Uterus (tissue), 4 donors: Measurements from ENCODE around the gene SHISA4. TPM values are rescaled to one million over a fixed set of nuclear protein-coding genes. Genes with fewer than 3 reads are reported as not detected.

ENCODE experiments used
- DNase-seq, 2 donors: peaks; one replicate each; pipeline ENCODE4 v3.0.0-alpha.2; 2019 to 2020
- H3K27ac ChIP-seq, 2 donors: fragments of 200-600 bp; sonication (generic); 1 replicate in 1 of 2; 2 replicates in 1 of 2; pipeline ENCODE4 v1.5.1; 2016 to 2018
- H3K27me3 ChIP-seq, 2 donors: fragments of 200-600 bp; sonication (generic); one replicate each; pipeline ENCODE4 v1.5.1; 2018 to 2019; ENCODE audit warnings: control low read depth in 1 of 2
- H3K36me3 ChIP-seq, 2 donors: fragments of 200-600 bp; sonication (generic); one replicate each; pipeline ENCODE4 v1.5.1; 2019; ENCODE audit warnings: control low read depth in 1 of 2
- H3K4me1 ChIP-seq, 2 donors: fragments of 200-600 bp; sonication (generic); one replicate each; pipeline ENCODE4 v1.5.1; 2018 to 2019; ENCODE audit warnings: control low read depth in 1 of 2
- H3K4me3 ChIP-seq, 2 donors: fragments of 200-600 bp; sonication (generic); 1 replicate in 1 of 2; 2 replicates in 1 of 2; pipeline ENCODE4 v1.5.1; 2018 to 2019; ENCODE audit warnings: mild to moderate bottlenecking in 1 of 2
- H3K9me3 ChIP-seq, 2 donors: fragments of 200-600 bp; sonication (generic); one replicate each; pipeline ENCODE4 v1.5.1; 2019; ENCODE audit warnings: control low read depth in 1 of 2
- POLR2A ChIP-seq, 2 donors: fragments of 450-650 bp; IDR thresholded peaks; one replicate each; pipeline ENCODE4 v1.6.1; 2016; ENCODE audit warnings: antibody characterized with exemption in 2 of 2, mild to moderate bottlenecking in 1 of 2, moderate library complexity in 1 of 2
- intact Hi-C: fragments of 100-400 bp; cut with DNase I; formaldehyde crosslinking; loops from one replicate; pipeline ENCODE4 v1.15.1; 2023; ENCODE audit warnings: low total_unique reads
- total RNA-seq, 4 donors: library from RNA; depleted of rRNA in 3 of 4; stranded (reverse); fragments of >200 nt in 3 of 4; gene quantifications; one replicate each; pipeline versions ENCODE4 v1.1.0 to v1.2.4, GENCODE V29; 2014 to 2023
- TF ChIP-seq, protein P1 (sequence below), 4 experiments: fragments of 200-600 bp in 2 of 4; fragments of 450-650 bp in 2 of 4; sonication (generic) in 2 of 4; IDR thresholded peaks; one replicate each; pipeline ENCODE4 v1.5.1; 2016 to 2019; ENCODE audit warnings: antibody characterized with exemption in 4 of 4, mild to moderate bottlenecking in 2 of 4, moderate library complexity in 1 of 4
- donor health status: DM: yes; HTN: yes; CAD: no.

SHISA4 gene
- total RNA-seq, 4 donors from 2014 or later = 2.1 to 52.8 (median 12.0) TPM

DNA sequence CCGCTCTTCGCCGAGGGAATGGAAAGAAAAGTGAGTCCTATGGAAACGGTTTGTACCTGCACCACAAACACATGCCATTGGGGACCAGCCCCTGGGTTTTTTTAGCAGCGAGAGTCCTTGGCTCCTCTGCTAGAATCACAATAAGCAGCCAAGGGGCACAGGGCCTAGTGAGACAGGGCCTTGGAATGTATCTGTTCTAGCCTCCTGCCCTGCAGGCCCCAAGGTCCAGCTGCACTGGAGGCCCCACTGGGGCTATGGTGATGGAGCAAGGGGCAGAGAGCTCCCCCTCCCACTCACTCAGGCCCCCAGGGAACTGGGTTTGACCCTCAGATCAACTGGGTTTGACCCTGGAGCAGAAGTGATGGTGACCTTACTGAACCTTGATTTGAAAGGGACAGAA is 14.4 kb downstream of the SHISA4 start:
- peaks cover 26 to 35% of the 10 kb centered on the region in 2 donors for H3K4me1 ChIP-seq
- no peaks in the 10 kb centered on the region for H3K27me3 ChIP-seq
- intact Hi-C loops = no loop called here
- no peak for TF ChIP-seq POLR2A (IDR thresholded peaks at IDR 0.05)
- TF ChIP-seq, protein P1, sequence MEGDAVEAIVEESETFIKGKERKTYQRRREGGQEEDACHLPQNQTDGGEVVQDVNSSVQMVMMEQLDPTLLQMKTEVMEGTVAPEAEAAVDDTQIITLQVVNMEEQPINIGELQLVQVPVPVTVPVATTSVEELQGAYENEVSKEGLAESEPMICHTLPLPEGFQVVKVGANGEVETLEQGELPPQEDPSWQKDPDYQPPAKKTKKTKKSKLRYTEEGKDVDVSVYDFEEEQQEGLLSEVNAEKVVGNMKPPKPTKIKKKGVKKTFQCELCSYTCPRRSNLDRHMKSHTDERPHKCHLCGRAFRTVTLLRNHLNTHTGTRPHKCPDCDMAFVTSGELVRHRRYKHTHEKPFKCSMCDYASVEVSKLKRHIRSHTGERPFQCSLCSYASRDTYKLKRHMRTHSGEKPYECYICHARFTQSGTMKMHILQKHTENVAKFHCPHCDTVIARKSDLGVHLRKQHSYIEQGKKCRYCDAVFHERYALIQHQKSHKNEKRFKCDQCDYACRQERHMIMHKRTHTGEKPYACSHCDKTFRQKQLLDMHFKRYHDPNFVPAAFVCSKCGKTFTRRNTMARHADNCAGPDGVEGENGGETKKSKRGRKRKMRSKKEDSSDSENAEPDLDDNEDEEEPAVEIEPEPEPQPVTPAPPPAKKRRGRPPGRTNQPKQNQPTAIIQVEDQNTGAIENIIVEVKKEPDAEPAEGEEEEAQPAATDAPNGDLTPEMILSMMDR (IDR thresholded peaks at IDR 0.05) = no peak
- no peaks in the 10 kb centered on the region for H3K9me3 ChIP-seq
- peak; percentile 71 to 85 for DNase-seq
- H3K27ac ChIP-seq = peak overlapping the region; percentile 94 to 98
- no peak overlapping the region for H3K4me3 ChIP-seq
- H3K36me3 ChIP-seq = no peaks in the 10 kb centered on the region

DNA sequence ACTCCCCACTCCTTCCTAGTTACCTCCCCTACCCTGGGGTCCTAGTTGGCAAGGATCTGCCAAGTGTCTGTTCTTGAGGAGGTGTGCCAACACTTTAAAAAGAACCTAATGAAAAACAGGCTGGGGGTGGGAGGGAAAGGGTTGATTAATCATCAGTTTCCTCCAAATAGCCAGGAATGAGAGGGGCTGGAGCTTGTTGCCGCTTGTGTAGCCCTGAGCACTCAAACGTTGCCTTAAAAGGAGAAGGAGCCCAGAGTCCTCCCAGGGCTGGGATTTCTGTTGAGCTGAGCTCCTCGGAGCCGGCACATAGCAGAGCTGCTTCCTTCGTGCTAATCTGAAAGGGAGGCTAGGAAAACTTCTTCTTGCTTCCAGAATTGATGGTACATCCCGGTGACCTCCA is 15.9 kb downstream of the SHISA4 start:
- intact Hi-C loops = no loop called here
- H3K27me3 ChIP-seq = no peaks in the 10 kb centered on the region
- TF ChIP-seq POLR2A (IDR thresholded peaks at IDR 0.05) = peak; percentile 54 to 85
- TF ChIP-seq, protein P1 (IDR thresholded peaks at IDR 0.05) = no peak
- peaks cover 25 to 35% of the 10 kb centered on the region in 2 donors for H3K4me1 ChIP-seq
- no peak overlapping the region for H3K4me3 ChIP-seq
- no peaks in the 10 kb centered on the region for H3K36me3 ChIP-seq
- peak; percentile 80 to 93 for DNase-seq
- H3K27ac ChIP-seq = peak overlapping the region; percentile 94 to 98
- no peaks in the 10 kb centered on the region for H3K9me3 ChIP-seq

DNA sequence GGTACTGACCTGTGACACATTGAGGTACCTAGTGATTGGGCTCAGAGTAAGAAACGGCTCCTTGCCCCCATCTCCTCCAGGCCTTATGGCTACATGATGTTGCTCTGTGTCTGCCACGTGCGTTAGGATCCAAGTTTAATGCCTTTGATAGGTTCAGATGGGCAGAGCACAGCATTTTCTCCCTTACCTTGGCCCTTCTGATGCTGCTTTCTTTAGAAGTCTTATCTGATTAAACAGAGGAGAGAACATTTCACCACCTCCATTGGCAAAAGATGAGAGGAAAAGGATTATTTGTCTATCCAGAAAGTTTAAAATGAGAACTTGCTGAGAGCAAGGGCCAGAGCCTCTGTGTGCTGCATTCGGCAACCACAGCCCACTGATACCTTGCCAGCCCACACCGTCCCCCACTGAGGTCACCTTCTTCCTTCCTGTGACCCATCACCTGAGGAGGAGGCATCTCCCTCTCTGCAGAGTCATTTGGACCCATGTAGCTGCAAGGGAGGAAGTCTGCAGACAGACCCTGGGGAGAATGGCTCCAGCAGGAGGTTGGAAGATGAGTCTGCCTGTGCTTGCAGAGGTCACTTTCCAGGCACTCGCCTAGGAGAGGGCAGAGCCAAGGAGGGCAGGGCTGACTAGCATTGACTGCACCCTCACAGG is 16.7 kb downstream of the SHISA4 start:
- no peak overlapping the region for H3K4me3 ChIP-seq
- H3K4me1 ChIP-seq = peaks cover 26 to 35% of the 10 kb centered on the region in 2 donors
- DNase-seq = peak in 1 of 2 donors; percentile 51
- peak overlapping the region; percentile 94 to 98 for H3K27ac ChIP-seq
- no peaks in the 10 kb centered on the region for H3K36me3 ChIP-seq
- no peak for TF ChIP-seq POLR2A (IDR thresholded peaks at IDR 0.05)
- TF ChIP-seq, protein P1 (IDR thresholded peaks at IDR 0.05) = no peak
- intact Hi-C loops = no loop called here
- no peaks in the 10 kb centered on the region for H3K27me3 ChIP-seq
- no peaks in the 10 kb centered on the region for H3K9me3 ChIP-seq

DNA sequence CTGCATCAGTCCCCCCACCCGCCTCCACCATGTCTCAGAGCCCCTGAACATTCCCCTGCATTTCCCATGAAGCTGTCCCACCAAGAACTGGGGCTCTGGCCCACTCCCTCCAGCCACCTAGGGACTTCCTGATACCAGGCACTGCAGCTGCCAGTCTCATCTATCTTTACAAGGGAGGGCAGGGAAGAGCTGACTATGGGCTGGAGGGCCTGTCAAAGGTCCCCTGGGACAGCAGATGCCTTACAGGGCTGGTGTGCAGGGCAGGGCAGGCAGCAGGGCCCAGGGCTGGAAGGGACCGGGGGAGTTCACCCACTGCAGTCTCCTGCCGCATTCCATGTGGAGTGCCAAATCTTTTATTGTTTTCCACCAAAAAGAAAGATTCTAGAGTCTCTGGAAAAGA is 17.6 kb downstream of the SHISA4 start:
- Histone ChIP-seq H3K4me3 (no peak overlapping the region), H3K36me3 (no peaks in the 10 kb centered on the region), H3K9me3 (no peaks in the 10 kb centered on the region), H3K27ac (peak overlapping the region; percentile 94 to 98), H3K27me3 (no peaks in the 10 kb centered on the region), H3K4me1 (peaks cover 26 to 35% of the 10 kb centered on the region in 2 donors)
- no peak for TF ChIP-seq POLR2A (IDR thresholded peaks at IDR 0.05)
- TF ChIP-seq, protein P1 (IDR thresholded peaks at IDR 0.05) = no peak
- peak in 1 of 2 donors; percentile 34 for DNase-seq
- intact Hi-C loops = no loop called here

DNA sequence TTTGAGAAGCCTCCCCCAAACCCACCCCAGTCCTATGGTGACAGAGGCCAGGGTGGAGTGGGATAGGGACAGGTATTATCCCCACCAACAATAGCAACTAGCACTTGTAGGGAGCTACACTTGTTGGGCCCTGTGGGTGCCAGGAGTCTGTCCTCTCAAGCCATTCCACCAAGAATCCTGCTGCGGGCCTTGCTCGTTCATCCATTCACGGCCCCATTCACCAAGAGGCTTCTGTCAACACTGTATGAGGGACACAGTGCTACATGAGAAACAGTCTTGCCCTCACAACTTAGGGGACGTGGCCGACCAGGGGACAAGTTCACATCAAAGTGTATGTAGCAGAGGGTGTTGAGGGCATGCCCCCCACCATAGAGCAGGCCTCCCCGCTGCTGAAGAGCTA is 18.9 kb downstream of the SHISA4 start:
- H3K4me1 ChIP-seq = peaks cover 26 to 30% of the 10 kb centered on the region in 2 donors
- H3K27ac ChIP-seq = peak overlapping the region; percentile 94 to 98
- no peak overlapping the region for H3K4me3 ChIP-seq
- no peaks in the 10 kb centered on the region for H3K9me3 ChIP-seq
- intact Hi-C loops = no loop called here
- no peaks in the 10 kb centered on the region for H3K27me3 ChIP-seq
- no peak for DNase-seq
- no peaks in the 10 kb centered on the region for H3K36me3 ChIP-seq
- TF ChIP-seq, protein P1 (IDR thresholded peaks at IDR 0.05) = no peak
- no peak for TF ChIP-seq POLR2A (IDR thresholded peaks at IDR 0.05)
